HG03520 (cell line): Measurements from ENCODE around the gene CUEDC1.
"Not testable (repeated sequence)": the region's sequence is repeated elsewhere in the genome, so short reads cannot be mapped to it uniquely, and the experiment has no call there.

Source experiments
- ATAC-seq: cut with Tn5 transposase; IDR thresholded peaks from one replicate; pipeline ENCODE4 v1.9.1; 2021; ENCODE audit warnings: mild to moderate bottlenecking, moderate library complexity; ENCODE audit not compliant: unreplicated experiment

Gene CUEDC1

DNA sequence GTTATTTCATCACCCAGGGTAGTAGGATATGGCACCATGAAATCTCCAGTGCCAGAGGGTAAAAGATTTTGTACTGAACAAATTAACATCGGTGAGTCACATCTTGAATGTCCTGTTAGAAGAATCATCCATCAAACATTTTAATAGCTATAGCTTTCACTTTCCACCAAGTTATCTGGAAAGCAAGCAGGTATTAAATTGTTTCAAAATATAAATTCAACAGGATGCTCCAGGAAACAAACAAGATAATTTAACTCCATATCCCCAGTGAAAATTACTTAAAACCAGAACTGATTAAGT lies 30.4 kb upstream of the CUEDC1 start:
- ATAC-seq, result no peak

DNA sequence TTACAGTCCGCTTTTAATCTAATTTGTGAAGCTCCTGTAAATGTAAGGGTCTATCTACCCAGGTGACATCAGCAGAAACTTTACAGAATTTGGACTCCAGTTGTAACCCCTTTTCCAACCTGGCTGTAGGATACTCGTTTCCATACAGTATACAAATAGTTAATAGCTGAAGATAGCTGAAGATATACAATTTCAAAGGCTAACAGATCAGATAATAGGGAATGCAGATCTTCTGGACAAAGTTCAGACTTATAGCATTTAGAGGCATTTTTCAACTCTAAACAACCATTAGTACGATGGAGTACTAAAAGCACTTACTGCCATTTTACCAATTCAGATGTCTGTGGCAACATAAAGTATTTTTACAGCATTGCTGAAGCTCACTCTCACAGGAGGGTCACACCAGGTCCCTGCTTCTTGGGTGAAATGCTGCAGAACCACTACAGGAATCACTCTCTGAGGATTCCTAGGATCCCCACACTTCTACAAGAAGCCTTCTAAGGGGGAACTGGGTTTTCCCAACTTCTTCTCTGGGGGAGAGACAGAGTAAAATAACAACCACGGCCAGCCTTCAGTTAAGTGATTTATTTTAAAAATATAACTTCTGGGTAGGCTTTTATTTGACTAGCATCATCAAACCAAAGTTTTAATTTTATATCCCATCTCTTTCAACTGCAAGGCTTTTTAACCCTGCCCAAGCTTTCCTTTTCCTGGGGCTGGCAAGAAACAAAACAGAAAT lies 29.9 kb upstream of the CUEDC1 start:
- ATAC-seq, result no peak

DNA sequence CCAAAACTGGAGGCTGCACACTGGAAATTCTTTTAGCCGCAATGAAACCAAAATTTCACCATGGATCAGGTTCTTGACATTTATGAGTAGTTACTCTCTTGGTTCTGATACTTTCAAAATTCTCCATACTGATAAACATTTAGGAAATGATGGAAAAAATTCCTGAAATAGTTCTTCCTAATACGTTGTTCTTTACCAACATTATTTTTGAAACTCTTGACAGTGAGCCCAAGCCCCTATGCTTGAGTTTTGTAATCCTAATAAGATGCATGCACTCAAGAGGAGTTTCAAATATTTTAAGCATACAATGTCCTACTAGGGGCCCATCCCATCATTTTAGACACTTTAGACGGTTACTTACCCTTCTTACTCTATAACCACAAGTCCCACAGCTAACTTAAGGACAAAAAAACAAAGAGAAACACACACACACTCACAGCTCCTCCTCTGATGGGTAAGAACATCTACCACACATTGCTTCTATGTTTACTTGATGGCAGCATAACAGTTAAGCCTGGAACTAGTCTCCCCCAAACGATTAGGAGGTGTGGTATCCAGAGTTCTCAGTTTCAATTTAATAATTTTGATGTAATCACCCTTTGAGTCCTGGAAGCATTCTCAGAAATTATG lies 29.2 kb upstream of the CUEDC1 start:
- ATAC-seq, result no peak

DNA sequence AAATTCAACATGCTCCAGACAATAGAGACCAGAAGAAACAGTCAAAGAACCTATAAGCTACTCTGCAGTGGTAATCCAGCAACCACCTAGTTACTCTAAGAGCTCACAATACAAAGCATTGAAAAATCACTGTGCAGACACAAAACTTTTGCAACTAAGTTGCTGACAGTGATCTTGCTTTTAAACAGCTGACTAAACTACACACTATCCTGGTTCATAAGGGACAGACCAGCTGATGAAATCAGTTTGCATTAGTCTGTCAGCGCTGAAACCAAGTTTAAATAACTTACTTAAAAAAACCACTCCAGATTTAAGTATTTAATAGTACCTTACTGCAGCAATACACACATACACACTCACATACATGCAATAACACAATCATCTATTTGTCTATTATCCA lies 28.2 kb upstream of the CUEDC1 start:
- ATAC-seq, result no peak

DNA sequence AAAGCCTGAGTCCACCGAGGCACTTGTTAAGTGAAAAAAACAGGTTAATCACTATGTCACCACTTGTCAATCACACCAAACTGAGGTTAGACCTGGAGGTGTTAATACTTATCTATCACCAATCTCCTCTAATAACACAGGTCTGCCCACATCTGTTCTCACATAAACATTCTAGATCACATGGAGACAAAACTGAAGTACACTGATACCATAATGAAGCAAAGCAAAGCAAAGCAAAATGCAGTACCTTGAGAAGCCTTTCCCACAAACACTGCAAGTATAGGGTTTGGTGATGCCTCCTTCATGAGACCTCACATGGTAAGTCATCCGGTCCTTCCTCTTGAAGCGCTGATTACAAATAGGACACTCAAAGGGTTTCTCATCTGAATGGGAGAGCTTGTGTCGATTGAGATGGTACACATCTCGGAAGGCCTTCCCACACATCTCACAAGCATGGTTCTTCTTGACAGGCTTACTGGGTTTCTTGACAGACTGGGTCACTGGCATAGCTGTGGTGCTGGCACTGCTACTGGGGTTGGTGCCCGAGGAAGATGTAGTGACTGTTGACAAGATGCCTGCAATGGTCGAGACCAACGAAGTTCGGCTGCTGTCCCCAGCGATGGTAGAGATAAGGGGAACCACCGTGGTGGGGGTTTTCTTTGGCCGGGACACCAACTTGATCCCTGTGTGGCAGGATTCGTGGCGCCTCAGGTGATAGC lies 27.4 kb upstream of the CUEDC1 start:
- no peak for ATAC-seq

DNA sequence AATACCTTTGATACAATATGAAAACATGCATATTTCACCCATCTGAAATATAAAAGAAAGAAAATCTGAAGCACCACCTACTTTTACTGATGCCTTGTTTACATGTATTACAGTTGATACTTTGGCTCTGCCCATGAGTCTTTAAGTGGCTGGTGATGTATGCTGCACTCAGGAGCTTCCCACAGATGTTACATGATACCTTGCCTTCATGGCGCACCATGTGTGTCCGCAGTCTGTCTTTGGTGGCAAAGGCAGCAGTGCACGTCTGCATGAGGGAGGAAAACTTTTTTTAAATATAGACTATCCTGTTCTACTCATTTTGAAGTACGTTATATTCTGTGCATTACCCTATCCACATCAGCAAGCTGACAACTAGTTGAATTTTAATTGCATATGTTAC lies 25.3 kb upstream of the CUEDC1 start:
- ATAC-seq, result no peak

DNA sequence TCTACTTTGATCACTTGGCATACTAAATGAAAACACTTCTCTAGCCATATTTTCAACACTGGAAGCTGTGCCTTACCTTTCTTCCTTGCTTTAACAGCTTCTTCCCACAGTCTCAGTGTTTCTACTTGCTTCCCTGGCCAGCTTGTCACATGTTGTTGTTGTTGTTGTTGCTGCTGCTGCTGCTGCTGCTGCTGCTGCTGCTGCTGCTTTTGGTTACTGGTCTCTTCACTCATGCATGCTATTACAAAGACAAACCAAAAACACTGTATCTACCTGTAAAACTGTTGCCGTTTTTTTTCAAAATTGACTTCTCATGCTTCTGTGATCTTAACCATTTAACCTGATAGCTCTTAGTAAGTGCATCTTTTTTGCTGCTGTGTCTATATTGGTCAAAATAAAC lies 23.9 kb upstream of the CUEDC1 start:
- no peak for ATAC-seq

DNA sequence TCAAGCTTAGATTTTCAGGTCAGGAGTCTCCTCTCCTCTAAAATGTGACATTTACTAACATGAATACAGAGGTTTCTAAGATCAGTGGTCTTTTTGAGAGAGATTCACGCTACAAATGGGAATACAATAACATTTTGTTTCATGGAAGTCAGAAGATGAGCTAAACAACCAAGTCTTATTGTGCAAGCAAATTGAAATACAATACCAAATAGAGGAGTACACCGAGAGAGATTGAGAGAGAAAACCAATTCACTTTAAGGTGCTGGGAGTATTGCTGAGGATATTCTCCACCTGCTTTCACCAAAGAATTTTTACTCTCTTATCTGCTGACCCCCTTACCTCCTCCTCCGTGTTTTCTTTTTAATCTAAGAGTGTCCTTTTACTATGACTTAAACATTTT lies 21.4 kb upstream of the CUEDC1 start:
- ATAC-seq, result no peak

DNA sequence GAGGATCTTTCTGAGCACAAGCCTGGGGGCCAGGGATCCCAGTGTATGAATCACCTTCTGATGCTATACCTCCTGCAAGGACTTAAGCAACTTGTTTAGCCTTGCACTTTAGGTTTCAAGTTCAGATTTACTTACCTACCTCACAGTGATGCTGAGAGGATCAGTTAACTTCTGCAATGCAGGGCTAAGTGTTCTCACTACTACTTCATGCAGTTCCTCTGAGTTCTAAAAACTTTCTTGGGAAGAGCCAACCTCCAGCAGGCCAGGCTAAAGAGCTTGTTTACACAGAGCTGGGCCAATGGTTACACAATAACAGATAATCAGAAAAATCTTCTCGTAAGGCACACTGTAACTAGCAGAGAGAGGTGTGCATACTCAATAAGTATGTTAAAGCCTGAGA lies 19.8 kb upstream of the CUEDC1 start:
- ATAC-seq, result no peak

DNA sequence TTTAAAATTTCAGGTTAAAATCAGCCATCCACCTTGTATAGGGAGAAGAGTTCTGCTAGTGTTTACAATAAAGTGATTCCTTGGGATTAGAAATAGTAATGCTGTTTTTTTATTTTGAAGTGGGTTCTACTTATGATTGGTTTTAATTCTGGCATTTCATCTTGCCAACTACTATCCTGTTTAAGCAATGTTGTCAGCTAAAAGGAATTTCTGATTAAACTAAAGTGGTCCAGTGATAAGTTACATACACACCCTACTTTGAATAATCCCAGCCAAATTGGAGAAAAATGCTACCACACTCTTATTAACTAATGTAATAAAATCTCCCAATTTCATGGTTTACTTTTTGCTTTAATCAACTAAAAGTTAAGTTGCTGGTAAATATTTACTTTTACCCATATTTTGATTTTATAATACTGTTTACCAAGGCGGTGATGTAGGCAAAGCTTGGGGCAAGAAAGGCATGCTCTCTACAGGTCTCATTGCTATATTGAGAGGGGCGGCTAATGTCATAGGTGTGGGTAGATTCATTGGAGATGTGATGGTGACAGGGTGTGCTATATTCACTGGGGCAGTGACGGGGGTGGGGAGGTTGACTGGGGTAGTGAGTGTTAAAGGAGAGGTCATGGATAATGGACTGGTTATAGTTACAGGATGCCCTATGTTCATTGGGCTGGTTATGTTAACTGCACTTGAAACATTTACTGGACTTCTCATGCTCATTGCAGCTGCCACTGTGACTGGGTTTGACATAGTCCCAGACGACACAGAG lies 19.0 kb upstream of the CUEDC1 start:
- not testable (repeated sequence) for ATAC-seq

DNA sequence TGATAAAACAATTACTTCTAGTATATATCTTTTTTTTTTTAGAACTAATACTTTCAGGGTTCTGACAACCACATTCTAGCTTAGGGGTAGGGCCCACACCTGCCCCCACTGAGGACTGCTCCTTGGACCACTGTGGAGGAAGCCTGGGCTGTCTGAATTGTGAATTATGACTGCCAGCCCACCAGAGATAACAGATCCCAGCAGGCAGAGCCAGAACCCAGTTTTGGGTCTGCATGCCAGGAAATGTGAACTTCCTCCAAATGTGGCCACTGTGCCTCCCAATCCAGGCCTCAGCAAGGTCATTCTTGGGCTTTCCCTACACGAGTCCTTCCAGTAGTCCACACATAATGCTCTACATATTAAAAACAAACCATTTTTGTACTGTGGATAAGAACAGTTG lies 16.9 kb upstream of the CUEDC1 start:
- no peak for ATAC-seq

DNA sequence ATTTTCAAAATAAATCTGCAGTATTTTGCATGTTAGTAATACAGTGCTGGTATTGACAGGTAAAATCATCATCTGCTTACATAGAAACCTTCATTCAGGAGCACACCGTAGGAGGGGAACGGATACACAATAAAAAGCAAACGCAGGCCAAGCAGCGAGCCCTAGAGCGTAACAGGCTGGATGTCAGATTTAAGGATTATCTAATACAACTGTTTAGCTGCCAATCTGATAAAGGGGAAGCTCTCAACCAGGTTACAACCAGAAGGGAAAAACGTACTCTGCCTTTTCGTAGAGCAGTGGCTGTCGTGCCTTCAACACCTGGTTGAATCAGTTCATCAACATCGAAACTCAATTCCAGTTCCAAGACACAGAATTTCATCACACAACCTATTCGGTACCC lies 16.4 kb upstream of the CUEDC1 start:
- no peak for ATAC-seq

DNA sequence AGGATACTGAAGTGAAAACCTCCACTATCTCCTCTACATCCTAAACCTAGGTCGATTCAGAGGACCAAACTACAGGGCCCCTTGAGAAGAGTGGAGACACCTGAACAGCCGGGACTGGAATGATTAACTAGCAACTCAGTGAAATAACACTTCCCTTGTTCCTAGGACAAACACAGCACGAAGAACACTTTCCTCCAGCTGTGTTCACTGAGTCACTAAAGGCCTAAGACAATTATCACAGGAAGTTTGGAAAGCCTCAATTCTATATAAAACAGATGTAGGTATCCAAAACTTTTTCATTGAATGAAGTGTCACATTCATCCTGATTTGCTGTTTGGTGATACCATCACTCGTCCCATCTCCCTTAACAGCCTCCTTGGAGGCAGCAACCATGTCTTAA lies 15.5 kb upstream of the CUEDC1 start:
- ATAC-seq, result no peak

DNA sequence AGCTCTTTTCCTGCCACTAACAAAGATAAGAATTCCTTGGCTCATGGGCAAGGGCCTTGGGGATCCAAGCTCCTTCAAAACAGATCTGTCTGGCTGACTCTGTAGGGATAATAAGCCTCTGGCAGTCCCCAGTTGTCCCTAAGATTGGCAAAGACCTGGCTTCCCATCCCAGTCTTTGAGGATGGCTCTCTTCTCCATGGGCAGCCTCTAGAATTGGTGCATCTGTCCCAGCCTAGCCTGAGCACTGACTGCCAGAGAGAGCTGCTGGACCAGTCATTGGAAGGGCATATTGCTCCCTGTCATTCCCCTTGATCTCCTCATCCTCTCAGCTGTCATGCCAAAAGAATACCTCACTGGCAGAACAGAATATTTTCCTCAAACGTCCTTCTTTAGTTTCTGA lies 13.2 kb upstream of the CUEDC1 start:
- ATAC-seq, result no peak

DNA sequence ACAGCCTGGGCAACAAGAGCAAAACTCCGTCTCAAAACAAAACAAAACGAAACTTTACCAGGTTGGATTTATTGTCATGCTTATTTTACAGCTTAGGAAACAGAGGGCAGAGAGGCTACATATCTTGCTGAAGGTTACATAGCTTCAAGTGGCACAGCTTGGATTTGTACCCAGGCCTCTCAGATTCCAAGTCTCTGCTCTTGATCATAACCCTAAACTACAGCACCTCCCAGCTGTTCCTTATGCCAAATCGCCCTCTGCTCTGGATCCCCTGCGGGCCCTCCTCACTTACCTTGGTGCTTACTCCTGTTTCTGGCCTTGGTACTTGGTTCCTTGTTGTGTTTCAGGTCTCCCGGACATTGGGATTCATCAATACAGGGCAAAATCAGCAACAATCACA lies 11.7 kb upstream of the CUEDC1 start:
- ATAC-seq, result no peak

DNA sequence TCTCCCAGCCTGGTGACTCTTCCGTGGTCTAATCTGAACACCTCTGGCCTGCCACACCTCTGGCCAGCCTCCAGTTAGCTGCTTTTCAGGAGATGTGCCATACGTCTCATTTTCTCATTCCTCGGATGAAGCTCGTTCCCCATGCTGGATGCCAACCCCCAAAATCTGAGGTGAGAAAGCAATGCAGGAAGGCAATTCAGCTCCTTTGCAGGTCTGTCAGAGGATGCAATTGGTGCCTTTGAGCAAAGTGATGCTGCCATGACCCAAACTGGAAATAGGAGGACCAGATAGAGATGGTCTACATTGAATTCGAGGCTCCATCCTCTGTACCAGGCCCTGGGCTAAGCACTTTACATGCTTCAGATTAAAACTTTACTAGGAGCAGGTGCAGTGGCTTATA lies 11.0 kb upstream of the CUEDC1 start:
- no peak for ATAC-seq

DNA sequence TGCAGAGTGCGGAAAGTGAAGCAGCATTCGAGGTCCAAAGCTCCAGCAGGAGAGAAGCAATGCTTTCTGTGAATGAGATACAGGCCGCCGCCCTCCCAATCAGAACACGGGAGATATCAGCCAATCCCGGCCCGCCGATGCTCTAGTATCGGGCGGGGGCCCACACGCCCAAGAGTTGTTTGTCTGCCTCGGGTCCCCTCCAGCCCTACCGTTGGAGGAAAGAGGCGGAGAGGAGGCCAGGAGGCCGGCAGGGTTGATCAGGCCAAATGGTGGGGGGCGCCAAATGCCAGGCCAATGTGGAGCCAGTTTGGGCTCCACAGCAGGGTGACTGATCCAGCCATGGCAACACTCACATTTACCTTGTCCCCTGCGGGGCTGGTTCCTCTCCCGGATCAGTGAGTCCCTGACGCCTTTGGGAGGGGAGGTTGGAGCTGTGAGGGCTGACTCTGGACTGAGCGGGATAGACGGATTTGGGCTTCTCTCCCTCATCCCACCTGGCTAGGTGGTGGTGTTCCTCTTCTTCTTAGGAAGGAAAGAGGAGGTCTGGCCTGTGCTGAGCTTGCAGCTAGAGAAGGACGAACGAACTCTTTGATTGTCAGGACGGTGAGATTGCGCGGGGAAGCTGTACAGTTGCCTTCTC lies 10.4 kb upstream of the CUEDC1 start:
- ATAC-seq, result no peak

DNA sequence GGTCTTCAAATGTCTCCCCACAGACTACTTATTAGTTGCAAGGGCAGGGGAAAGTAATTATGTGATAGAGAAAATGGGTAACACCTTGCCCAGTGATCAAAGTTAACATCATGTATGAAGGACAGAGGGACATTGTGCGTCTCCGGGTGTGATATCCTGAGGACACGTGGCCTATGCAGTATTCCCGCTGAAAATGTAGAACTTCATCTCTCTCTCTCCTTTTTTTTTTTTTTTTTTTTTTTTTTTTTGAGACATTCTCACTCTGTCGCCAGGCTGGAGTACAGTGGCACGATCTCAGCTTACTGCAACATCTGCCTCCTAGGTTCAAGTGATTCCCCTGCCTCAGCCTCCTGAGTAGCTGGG lies 7.9 kb upstream of the CUEDC1 start:
- no peak for ATAC-seq

DNA sequence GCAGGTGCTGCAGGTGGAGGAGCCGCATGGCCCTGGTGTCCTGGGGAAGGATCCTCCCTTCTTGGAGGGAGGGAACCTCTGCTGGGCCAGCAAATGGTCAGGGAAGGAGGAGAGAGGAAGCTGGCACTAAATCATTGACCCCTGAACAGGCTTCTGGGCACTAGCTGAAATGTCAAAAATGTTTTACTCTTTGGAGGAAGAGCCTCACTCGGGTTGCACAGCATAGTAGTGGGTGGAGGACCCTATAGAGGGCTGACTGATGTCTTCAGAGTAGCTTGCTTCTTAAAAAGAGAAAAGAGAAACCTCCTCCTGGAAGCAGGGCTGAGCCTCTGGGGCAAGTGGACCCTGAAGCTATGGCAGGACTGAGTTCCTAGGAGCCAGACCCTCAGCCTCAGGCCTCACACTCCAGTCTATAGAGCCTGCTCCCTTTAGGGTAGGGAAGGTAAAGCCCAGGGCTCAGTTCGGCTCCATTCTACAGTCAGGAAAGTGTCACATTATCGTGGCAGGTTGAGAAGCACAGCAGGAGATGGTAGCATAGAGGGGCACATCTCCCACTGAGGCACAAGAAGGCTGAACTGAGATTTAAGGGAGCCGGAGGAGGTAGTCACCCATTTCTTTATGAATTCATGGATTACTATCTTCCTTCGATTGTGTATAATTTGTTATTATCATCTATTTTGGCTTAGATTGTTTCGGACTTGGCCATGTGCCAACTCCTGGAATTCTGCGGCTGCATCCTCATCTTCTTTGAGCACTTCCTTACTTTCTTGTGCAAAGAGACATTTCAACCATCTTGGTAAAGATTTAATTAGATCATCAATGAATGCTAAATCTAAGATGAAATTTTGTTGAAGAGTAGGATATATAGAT lies 7.3 kb upstream of the CUEDC1 start:
- ATAC-seq, result no peak

DNA sequence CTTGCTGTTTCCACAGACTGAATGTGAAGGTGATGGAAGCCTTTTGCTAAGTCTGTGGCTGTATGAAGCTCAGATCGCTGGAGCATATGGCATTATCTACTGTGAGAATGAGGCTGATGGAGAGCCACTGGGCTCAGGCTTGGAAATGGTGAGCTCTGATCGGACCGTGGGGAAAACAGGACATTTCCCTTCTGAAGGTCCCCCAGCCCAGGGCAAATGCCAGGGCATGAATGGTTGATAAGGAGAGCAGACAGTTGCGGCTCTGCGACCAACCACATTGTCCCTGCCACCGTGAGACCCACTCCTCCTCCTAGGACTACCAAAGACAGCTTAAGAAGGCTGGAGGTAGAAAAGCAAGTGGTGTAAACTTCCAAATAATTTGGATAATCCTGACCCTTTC lies 4.7 kb upstream of the CUEDC1 start:
- ATAC-seq, result no peak
